Measurements from ENCODE around the gene SMAD4. TPM values are rescaled to one million over a fixed set of nuclear protein-coding genes. Genes with fewer than 3 reads are reported as not detected.

SMAD4 gene
- total and polyA plus RNA-seq, 2 of the 13 experiments (the other 11 are each of a cell fraction or from before 2014, with no cell fraction given) = 70.2 to 72.0 TPM

GRCh38 chr18:51029694-51030536 lies at the start of gene SMAD4 (continued):
- TF ChIP-seq, protein P1, sequence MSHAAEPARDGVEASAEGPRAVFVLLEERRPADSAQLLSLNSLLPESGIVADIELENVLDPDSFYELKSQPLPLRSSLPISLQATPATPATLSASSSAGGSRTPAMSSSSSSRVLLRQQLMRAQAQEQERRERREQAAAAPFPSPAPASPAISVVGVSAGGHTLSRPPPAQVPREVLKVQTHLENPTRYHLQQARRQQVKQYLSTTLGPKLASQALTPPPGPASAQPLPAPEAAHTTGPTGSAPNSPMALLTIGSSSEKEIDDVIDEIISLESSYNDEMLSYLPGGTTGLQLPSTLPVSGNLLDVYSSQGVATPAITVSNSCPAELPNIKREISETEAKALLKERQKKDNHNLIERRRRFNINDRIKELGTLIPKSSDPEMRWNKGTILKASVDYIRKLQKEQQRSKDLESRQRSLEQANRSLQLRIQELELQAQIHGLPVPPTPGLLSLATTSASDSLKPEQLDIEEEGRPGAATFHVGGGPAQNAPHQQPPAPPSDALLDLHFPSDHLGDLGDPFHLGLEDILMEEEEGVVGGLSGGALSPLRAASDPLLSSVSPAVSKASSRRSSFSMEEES (CRISPR knock-in tag; IDR thresholded peaks at IDR 0.05) = no peak; the same call in 1 of the 2 replicates
- TF ChIP-seq GFI1 (CRISPR knock-in tag; IDR thresholded peaks at IDR 0.05; ENCODE audit: borderline replicate concordance) (peak; percentile 41; the same call in 1 of the 2 replicates), ZNF878 (CRISPR knock-in tag; IDR thresholded peaks at IDR 0.05) (0 out of 2 replicates have a peak, but pooled peaks have one; percentile 47), HOMEZ (CRISPR knock-in tag; IDR thresholded peaks at IDR 0.05; ENCODE audit: low read depth) (0 out of 2 replicates have a peak, but pooled peaks have one; percentile 39), ZNF746 (CRISPR knock-in tag; IDR thresholded peaks at IDR 0.05) (peak; percentile 77; the same call in 1 of the 2 replicates), ZNF841 (CRISPR knock-in tag; IDR thresholded peaks at IDR 0.05; ENCODE audit: borderline replicate concordance) (0 out of 2 replicates have a peak, but pooled peaks have one; percentile 75), KDM3A (CRISPR knock-in tag; IDR thresholded peaks at IDR 0.05; ENCODE audit: low read depth) (peak; percentile 45; the same call in 1 of the 2 replicates), CAMTA2 (CRISPR knock-in tag; IDR thresholded peaks at IDR 0.05; ENCODE audit: borderline replicate concordance) (peak; percentile 32; the same call in 1 of the 2 replicates), CBFB (CRISPR knock-in tag; IDR thresholded peaks at IDR 0.05) (peak; percentile 53), CC2D1A (CRISPR knock-in tag; IDR thresholded peaks at IDR 0.05) (no peak), ZMYM4 (CRISPR knock-in tag; IDR thresholded peaks at IDR 0.05) (peak; percentile 78), ZNF678 (CRISPR knock-in tag; IDR thresholded peaks at IDR 0.05) (no peak), MEF2D (CRISPR knock-in tag; IDR thresholded peaks at IDR 0.05) (0 out of 2 replicates have a peak, but pooled peaks have one; percentile 16), NR1H2 (CRISPR knock-in tag; IDR thresholded peaks at IDR 0.05; ENCODE audit: borderline replicate concordance, low read depth) (no peak), ZNF12 (CRISPR knock-in tag; IDR thresholded peaks at IDR 0.05) (0 out of 2 replicates have a peak, but pooled peaks have one; percentile 36), CENPT (CRISPR knock-in tag; IDR thresholded peaks at IDR 0.05; ENCODE audit: low read depth) (peak; percentile 83; the same call in 1 of the 2 replicates), HOXA9 (CRISPR knock-in tag; IDR thresholded peaks at IDR 0.05; ENCODE audit: borderline replicate concordance) (0 out of 2 replicates have a peak, but pooled peaks have one; percentile 57), MYC (CRISPR knock-in tag; IDR thresholded peaks at IDR 0.05; ENCODE audit: borderline replicate concordance) (peak; percentile 76; the same call in 1 of the 2 replicates), ZKSCAN1 (IDR thresholded peaks at IDR 0.05; ENCODE audit: low read length) (no peak)
- TF ChIP-seq, protein P2, sequence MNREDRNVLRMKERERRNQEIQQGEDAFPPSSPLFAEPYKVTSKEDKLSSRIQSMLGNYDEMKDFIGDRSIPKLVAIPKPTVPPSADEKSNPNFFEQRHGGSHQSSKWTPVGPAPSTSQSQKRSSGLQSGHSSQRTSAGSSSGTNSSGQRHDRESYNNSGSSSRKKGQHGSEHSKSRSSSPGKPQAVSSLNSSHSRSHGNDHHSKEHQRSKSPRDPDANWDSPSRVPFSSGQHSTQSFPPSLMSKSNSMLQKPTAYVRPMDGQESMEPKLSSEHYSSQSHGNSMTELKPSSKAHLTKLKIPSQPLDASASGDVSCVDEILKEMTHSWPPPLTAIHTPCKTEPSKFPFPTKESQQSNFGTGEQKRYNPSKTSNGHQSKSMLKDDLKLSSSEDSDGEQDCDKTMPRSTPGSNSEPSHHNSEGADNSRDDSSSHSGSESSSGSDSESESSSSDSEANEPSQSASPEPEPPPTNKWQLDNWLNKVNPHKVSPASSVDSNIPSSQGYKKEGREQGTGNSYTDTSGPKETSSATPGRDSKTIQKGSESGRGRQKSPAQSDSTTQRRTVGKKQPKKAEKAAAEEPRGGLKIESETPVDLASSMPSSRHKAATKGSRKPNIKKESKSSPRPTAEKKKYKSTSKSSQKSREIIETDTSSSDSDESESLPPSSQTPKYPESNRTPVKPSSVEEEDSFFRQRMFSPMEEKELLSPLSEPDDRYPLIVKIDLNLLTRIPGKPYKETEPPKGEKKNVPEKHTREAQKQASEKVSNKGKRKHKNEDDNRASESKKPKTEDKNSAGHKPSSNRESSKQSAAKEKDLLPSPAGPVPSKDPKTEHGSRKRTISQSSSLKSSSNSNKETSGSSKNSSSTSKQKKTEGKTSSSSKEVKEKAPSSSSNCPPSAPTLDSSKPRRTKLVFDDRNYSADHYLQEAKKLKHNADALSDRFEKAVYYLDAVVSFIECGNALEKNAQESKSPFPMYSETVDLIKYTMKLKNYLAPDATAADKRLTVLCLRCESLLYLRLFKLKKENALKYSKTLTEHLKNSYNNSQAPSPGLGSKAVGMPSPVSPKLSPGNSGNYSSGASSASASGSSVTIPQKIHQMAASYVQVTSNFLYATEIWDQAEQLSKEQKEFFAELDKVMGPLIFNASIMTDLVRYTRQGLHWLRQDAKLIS (CRISPR knock-in tag; IDR thresholded peaks at IDR 0.05) = 0 out of 2 replicates have a peak, but pooled peaks have one; percentile 33
- TF ChIP-seq, protein P3, sequence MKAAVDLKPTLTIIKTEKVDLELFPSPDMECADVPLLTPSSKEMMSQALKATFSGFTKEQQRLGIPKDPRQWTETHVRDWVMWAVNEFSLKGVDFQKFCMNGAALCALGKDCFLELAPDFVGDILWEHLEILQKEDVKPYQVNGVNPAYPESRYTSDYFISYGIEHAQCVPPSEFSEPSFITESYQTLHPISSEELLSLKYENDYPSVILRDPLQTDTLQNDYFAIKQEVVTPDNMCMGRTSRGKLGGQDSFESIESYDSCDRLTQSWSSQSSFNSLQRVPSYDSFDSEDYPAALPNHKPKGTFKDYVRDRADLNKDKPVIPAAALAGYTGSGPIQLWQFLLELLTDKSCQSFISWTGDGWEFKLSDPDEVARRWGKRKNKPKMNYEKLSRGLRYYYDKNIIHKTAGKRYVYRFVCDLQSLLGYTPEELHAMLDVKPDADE (CRISPR knock-in tag; IDR thresholded peaks at IDR 0.05) = 0 out of 2 replicates have a peak, but pooled peaks have one; percentile 42
